GM12874 (cell line): Measurements from ENCODE around the gene AFG1L.

Experiments
- CTCF ChIP-seq: IDR thresholded peaks from 2 replicates; pipeline ENCODE4 v1.5.1; 2011; ENCODE audit warnings: low read depth, mild to moderate bottlenecking, control low read depth, low read length, moderate library complexity; ENCODE audit not compliant: insufficient read depth

Gene AFG1L

GRCh38 chr6:108454356-108454755, 159.5 kb downstream of the AFG1L start:
- TF ChIP-seq CTCF = no peak

GRCh38 chr6:108455688-108456087, 160.8 kb downstream of the AFG1L start:
- TF ChIP-seq CTCF = no peak

GRCh38 chr6:108463784-108464183, 168.9 kb downstream of the AFG1L start:
- no peak for TF ChIP-seq CTCF

- TF ChIP-seq CTCF = no peak
These were observed 169.7 kb downstream of the AFG1L start for GRCh38 chr6:108464418-108465097.

- no peak for TF ChIP-seq CTCF
These were observed 170.2 kb downstream of the AFG1L start for GRCh38 chr6:108465098-108465495.

- TF ChIP-seq CTCF = no peak
These were observed 173.5 kb downstream of the AFG1L start for GRCh38 chr6:108468346-108468745.

GRCh38 chr6:108469316-108469715, 174.5 kb downstream of the AFG1L start:
- TF ChIP-seq CTCF = no peak
